ENCODE measurements around the gene SLC29A3.

GRCh38 chr10:71339796-71340589, 20.9 kb downstream of the SLC29A3 start:
- no peak for TF ChIP-seq POLR2AphosphoS5 (IDR thresholded peaks at IDR 0.05; ENCODE audit: low read depth, low read length)
- no peak for TF ChIP-seq TAF1 (IDR thresholded peaks at IDR 0.05; ENCODE audit: borderline replicate concordance, insufficient read depth, low read length)
- TF ChIP-seq FOXP2 (optimal IDR thresholded peaks at IDR 0.05; ENCODE audit: borderline replicate concordance, extremely low read depth, extremely low read length, insufficient read depth), result no peak

Data from PFSK-1 (cell line).